GM10266 (cell line): Measurements from ENCODE around the gene TNS3.

Experiments
- DNase-seq: peaks from one replicate; pipeline ENCODE4 v3.0.0; 2012; ENCODE audit errors: extremely low spot score
- TF ChIP-seq, protein P1 (sequence below): IDR thresholded peaks from 2 replicates; pipeline ENCODE4 v1.5.1; 2012; ENCODE audit warnings: mild to moderate bottlenecking, low read depth; ENCODE audit not compliant: control insufficient read depth, insufficient read depth; ENCODE audit errors: missing control alignments

The TNS3 gene

GRCh38 chr7:47401611-47402570, 180.0 kb downstream of the TNS3 start:
- no peak for DNase-seq
- TF ChIP-seq, protein P1, sequence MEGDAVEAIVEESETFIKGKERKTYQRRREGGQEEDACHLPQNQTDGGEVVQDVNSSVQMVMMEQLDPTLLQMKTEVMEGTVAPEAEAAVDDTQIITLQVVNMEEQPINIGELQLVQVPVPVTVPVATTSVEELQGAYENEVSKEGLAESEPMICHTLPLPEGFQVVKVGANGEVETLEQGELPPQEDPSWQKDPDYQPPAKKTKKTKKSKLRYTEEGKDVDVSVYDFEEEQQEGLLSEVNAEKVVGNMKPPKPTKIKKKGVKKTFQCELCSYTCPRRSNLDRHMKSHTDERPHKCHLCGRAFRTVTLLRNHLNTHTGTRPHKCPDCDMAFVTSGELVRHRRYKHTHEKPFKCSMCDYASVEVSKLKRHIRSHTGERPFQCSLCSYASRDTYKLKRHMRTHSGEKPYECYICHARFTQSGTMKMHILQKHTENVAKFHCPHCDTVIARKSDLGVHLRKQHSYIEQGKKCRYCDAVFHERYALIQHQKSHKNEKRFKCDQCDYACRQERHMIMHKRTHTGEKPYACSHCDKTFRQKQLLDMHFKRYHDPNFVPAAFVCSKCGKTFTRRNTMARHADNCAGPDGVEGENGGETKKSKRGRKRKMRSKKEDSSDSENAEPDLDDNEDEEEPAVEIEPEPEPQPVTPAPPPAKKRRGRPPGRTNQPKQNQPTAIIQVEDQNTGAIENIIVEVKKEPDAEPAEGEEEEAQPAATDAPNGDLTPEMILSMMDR: no peak

- DNase-seq: no peak
- TF ChIP-seq, protein P1: no peak
Observed at GRCh38 chr7:47400741-47401206, 181.1 kb downstream of the TNS3 start.

GRCh38 chr7:47400001-47400400, 181.9 kb downstream of the TNS3 start:
- DNase-seq: no peak
- TF ChIP-seq, protein P1: no peak

DNA sequence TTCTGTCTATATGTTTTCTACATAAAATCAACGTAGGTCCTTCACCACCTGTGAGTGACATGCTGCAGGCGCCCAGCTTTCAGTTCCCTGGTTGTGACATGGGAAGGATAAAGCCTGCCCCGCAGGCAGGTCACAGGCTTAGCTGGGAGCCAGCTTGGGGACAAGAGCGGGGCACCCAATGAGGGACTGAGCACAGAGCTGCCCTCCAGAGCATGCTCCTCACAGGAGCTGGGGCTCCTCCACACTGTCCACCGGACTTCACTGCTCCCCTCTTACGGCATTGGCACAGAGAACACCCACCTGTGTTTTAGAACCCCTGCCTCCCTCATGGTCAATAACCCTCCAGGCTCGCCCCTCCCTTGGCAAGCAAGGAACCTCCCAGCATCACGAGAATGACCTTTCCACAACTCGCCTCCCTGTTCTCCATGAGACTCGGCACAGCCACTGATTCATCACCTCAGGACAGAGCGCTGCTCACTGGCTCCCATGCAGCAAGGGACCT, 187.1 kb downstream of the TNS3 start:
- DNase-seq: no peak
- TF ChIP-seq, protein P1: no peak

DNA sequence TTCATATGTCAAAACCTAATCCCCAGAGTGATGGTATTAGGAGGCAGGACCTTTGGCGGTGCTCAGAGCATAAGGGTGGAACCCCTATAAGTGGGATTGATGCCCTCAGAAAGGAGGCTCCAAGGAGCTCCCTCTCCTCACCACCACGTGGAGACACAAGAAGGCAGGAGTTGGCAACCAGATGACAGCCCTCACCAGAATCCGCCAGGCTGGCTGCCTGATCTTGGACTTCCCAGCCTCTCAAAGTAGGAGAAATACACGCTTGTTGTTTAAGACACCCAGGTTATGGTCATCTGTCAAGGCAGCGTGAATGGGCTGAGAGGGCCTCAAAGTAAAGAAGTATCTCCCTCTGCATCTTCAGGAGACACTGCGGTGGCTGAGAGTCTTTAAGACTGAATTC, 187.7 kb downstream of the TNS3 start:
- TF ChIP-seq, protein P1: no peak
- DNase-seq: no peak

GRCh38 chr7:47393406-47393805, 188.5 kb downstream of the TNS3 start:
- TF ChIP-seq, protein P1: no peak
- no peak for DNase-seq

DNA sequence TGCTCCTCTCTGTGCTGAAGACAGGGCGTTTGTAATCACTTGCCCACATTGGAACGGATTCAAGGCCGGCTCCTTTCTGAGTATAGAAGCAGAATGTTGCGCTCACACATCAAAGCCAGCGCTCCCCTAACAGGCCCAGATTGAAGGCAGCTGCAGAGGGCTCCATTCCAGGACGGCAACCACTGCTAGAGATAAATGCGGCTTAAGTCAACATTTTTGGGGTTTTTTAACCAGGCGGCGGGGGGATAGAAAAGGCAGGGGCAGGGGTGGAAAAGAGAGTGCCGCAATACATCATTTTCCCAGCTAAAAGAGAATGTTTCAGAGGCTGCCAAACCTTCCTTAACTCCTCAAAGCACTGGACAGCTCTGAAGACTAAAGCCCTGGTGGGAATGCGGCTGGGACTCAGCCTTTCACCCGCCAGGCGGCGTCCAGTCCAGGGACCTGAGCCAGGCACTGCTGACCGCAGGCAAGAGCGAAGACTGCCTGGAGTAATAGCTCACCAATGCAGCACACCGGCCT, 189.6 kb downstream of the TNS3 start:
- DNase-seq: no peak
- TF ChIP-seq, protein P1: no peak
